Caco-2 (cell line): Measurements from ENCODE around the gene TMEM125. TPM values are rescaled to one million over a fixed set of nuclear protein-coding genes. Genes with fewer than 3 reads are reported as not detected.

Experiments used
- BruUV-seq: library from RNA; stranded (reverse); fragments of 400-500 nt; replicated peaks from 2 replicates; lab custom pipeline; 2021; lab: Mats Ljungman, UMichigan
- CTCF ChIA-PET: fragments of 300-600 bp; sonication (Branson Sonifier 250); formaldehyde crosslinking; loops from one replicate; lab custom pipeline; 2022; ENCODE audit warnings: antibody characterized with exemption; lab: Charles Lee
- POLR2A ChIA-PET: fragments of 300-600 bp; sonication (Branson Sonifier 250); formaldehyde crosslinking; loops from one replicate; lab custom pipeline; 2022; ENCODE audit warnings: antibody characterized with exemption; lab: Charles Lee
- DNase-seq, 2 experiments: peaks; one replicate each; pipeline versions ENCODE4 v3.0.0 to v3.0.0-alpha.2; 2020 to 2022
- H3K27me3 ChIP-seq: replicated peaks from 2 replicates; pipeline ENCODE4 v1.6.0; 2011; ENCODE audit warnings: low read length; ENCODE audit not compliant: control insufficient read depth, insufficient read depth
- H3K36me3 ChIP-seq: 2 replicates; pipeline ENCODE4 v1.5.1; 2011; ENCODE audit warnings: low read length; ENCODE audit not compliant: control insufficient read depth, insufficient read depth
- H3K4me1 ChIP-seq: fragments of 250-450 bp; sonication (Bioruptor Pico); 2 replicates; pipeline ENCODE4 v1.5.1; 2020; ENCODE audit warnings: mild to moderate bottlenecking
- H3K4me3 ChIP-seq: 2 replicates; pipeline ENCODE4 v1.5.1; 2011; ENCODE audit warnings: low read depth, mild to moderate bottlenecking, control low read depth, low read length
- H3K9me3 ChIP-seq: fragments of 250-450 bp; sonication (Bioruptor Pico); 2 replicates; pipeline ENCODE4 v1.5.1; 2020; ENCODE audit warnings: mild to moderate bottlenecking, moderate library complexity
- H3K27ac Mint-ChIP-seq: one replicate; pipeline ENCODE4 v1.8.0; 2022; ENCODE audit warnings: mixed read lengths; ENCODE audit not compliant: unreplicated experiment
- H3K27me3 Mint-ChIP-seq: one replicate; pipeline ENCODE4 v1.8.0; 2022; ENCODE audit warnings: mixed read lengths; ENCODE audit not compliant: insufficient read depth, unreplicated experiment
- H3K36me3 Mint-ChIP-seq: one replicate; pipeline ENCODE4 v1.8.0; 2022; ENCODE audit warnings: mild to moderate bottlenecking, mixed read lengths; ENCODE audit not compliant: insufficient read depth, unreplicated experiment
- H3K4me1 Mint-ChIP-seq: one replicate; pipeline ENCODE4 v1.8.0; 2022; ENCODE audit warnings: low read depth, mixed read lengths; ENCODE audit not compliant: unreplicated experiment
- H3K4me3 Mint-ChIP-seq: one replicate; pipeline ENCODE4 v1.8.0; 2022; ENCODE audit warnings: mild to moderate bottlenecking, moderate library complexity, mixed read lengths; ENCODE audit not compliant: unreplicated experiment
- H3K9me3 Mint-ChIP-seq: one replicate; pipeline ENCODE4 v1.8.0; 2022; ENCODE audit warnings: mixed read lengths; ENCODE audit not compliant: unreplicated experiment
- intact Hi-C: fragments of 100-400 bp; cut with micrococcal nuclease; formaldehyde crosslinking; loops from one replicate; pipeline ENCODE4 v1.10.0; 2022; ENCODE audit not compliant: unreplicated experiment
- total RNA-seq: library from RNA; stranded (reverse); gene quantifications from 2 replicates; pipeline ENCODE4 v1.2.3, GENCODE V29; 2022
- TF ChIP-seq, protein P1 (sequence below), 2 experiments: fragments of 200-600 bp in 1 of 2; IDR thresholded peaks; 1 replicate in 1 of 2; 2 replicates in 1 of 2; pipeline versions ENCODE4 v1.5.1 to v1.8.0; 2011 to 2022; ENCODE audit warnings: antibody characterized with exemption in 1 of 2, control low read depth in 1 of 2, inconsistent platforms in 1 of 2, low read depth in 1 of 2, low read length in 1 of 2, mild to moderate bottlenecking in 1 of 2, moderate library complexity in 1 of 2; ENCODE audit not compliant: insufficient read depth in 1 of 2, severe bottlenecking in 1 of 2, unreplicated experiment in 1 of 2

TMEM125 gene
- total RNA-seq, 1 experiment from 2014 or later = 25.9 TPM

DNA sequence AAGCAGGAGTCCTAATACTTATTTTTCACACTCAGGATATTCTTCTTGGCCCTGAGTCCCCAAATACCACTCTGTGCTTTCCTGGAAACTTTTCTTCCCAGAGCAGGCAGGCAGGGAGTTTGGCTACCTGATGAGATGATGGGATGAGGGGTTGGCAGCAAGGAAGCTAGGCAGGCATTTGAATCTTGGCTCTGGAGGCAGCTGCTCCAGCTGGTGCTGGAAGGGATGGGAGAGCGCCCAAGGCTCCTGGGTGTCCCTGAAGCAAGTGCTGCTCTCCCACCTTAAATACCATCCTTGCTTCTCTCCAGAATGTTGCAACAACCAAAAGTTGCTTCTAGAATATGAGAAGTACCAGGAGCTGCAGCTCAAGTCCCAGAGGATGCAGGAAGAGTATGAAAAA lies 48.0 kb upstream of the TMEM125 start:
- intact Hi-C loops = no loop called here
- TF ChIP-seq, protein P1, sequence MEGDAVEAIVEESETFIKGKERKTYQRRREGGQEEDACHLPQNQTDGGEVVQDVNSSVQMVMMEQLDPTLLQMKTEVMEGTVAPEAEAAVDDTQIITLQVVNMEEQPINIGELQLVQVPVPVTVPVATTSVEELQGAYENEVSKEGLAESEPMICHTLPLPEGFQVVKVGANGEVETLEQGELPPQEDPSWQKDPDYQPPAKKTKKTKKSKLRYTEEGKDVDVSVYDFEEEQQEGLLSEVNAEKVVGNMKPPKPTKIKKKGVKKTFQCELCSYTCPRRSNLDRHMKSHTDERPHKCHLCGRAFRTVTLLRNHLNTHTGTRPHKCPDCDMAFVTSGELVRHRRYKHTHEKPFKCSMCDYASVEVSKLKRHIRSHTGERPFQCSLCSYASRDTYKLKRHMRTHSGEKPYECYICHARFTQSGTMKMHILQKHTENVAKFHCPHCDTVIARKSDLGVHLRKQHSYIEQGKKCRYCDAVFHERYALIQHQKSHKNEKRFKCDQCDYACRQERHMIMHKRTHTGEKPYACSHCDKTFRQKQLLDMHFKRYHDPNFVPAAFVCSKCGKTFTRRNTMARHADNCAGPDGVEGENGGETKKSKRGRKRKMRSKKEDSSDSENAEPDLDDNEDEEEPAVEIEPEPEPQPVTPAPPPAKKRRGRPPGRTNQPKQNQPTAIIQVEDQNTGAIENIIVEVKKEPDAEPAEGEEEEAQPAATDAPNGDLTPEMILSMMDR (IDR thresholded peaks at IDR 0.05; ENCODE audit: insufficient read depth in 1 of 2, low read depth in 1 of 2, low read length in 1 of 2, severe bottlenecking in 1 of 2, unreplicated experiment in 1 of 2) = no peak

DNA sequence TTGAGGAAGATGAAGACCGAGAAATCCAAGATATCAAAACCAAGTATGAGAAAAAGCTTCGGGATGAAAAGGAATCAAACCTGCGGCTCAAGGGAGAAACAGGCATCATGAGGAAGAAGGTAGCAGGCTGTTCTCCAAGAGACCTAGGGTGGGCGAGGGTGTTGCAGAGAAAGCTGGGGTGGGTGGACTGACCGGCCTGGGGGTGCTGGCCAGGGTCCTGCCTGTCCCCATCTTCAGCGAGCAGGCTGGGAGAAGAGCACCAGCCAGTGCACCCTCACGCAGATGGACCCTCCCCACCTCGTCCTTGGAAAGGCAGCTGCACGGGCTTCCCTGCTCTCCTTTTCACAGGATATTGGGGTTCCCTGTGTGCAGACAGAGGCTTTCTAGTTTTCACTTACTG lies 46.9 kb upstream of the TMEM125 start:
- Histone ChIP-seq H3K36me3 (no peaks in the 10 kb centered on the region), H3K27me3 (no peaks in the 10 kb centered on the region), H3K4me3 (no peak overlapping the region), H3K4me1 (peaks cover 9% of the 10 kb centered on the region), H3K9me3 (no peaks in the 10 kb centered on the region)
- no peak for DNase-seq
- Mint-ChIP-seq H3K36me3 (no peaks in the 10 kb centered on the region), H3K4me3 (no peak overlapping the region), H3K27me3 (no peaks in the 10 kb centered on the region), H3K9me3 (no peaks in the 10 kb centered on the region), H3K27ac (no peak overlapping the region), H3K4me1 (peaks cover 8% of the 10 kb centered on the region)
- ChIA-PET POLR2A (no interaction called here), CTCF (no interaction called here)
- no TSS peak for BruUV-seq
- intact Hi-C loops = no loop called here
- TF ChIP-seq, protein P1 (IDR thresholded peaks at IDR 0.05; ENCODE audit: insufficient read depth in 1 of 2, low read depth in 1 of 2, low read length in 1 of 2, severe bottlenecking in 1 of 2, unreplicated experiment in 1 of 2) = no peak

More for the DNA sequence above, 48.0 kb upstream of the TMEM125 start:
- Histone ChIP-seq H3K36me3 (no peaks in the 10 kb centered on the region), H3K4me1 (no peaks in the 10 kb centered on the region), H3K27me3 (no peaks in the 10 kb centered on the region), H3K4me3 (no peak overlapping the region), H3K9me3 (no peaks in the 10 kb centered on the region)
- Mint-ChIP-seq H3K9me3 (no peaks in the 10 kb centered on the region), H3K27ac (no peak overlapping the region), H3K4me3 (no peak overlapping the region), H3K36me3 (no peaks in the 10 kb centered on the region), H3K27me3 (no peaks in the 10 kb centered on the region), H3K4me1 (no peaks in the 10 kb centered on the region)
- DNase-seq = no peak
- POLR2A ChIA-PET = no interaction called here
- CTCF ChIA-PET = no interaction called here
- BruUV-seq = no TSS peak

DNA sequence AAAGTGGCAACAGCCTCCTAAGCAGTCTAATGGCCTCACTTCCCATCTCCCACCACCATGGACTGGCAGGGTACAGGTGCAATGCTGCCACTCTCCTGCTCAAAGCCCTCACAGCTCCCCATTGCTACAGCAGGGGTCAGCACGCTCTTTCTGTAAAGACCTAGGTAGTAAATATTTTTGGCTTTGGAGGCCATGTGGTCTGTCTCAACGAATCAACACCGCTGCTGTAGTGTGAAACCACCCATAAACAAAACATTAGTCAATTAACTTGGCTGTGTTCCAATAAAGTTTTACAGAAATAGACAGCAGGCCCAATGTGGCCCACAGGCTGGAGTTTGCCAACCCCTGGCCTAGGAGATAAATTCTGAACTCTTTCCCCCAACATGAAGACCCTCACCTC lies 44.6 kb upstream of the TMEM125 start:
- POLR2A ChIA-PET = no interaction called here
- Histone ChIP-seq H3K27me3 (no peaks in the 10 kb centered on the region), H3K4me3 (no peak overlapping the region), H3K9me3 (no peaks in the 10 kb centered on the region), H3K4me1 (peaks cover 11% of the 10 kb centered on the region), H3K36me3 (no peaks in the 10 kb centered on the region)
- H3K4me3 Mint-ChIP-seq = no peak overlapping the region
- intact Hi-C loops = no loop called here
- no TSS peak for BruUV-seq
- no peak for DNase-seq
- no peak overlapping the region for H3K27ac Mint-ChIP-seq
- CTCF ChIA-PET = no interaction called here
- TF ChIP-seq, protein P1 (IDR thresholded peaks at IDR 0.05; ENCODE audit: insufficient read depth in 1 of 2, low read depth in 1 of 2, low read length in 1 of 2, severe bottlenecking in 1 of 2, unreplicated experiment in 1 of 2) = no peak
- H3K9me3 Mint-ChIP-seq = no peaks in the 10 kb centered on the region
- H3K36me3 Mint-ChIP-seq = no peaks in the 10 kb centered on the region
- peaks cover 13% of the 10 kb centered on the region for H3K4me1 Mint-ChIP-seq
- H3K27me3 Mint-ChIP-seq = no peaks in the 10 kb centered on the region
